NOMO-1 (cell line): ENCODE results near the gene HOXB3.
"Not testable (repeated sequence)": the region's sequence is repeated elsewhere in the genome, so short reads cannot be mapped to it uniquely, and the experiment has no call there.

ENCODE experiments used
- DNase-seq, 2 experiments: peaks; one replicate each; lab custom pipeline; 2025; ENCODE audit not compliant: unreplicated experiment in 2 of 2; lab: John Stamatoyannopoulos, UW

Gene HOXB3

DNA sequence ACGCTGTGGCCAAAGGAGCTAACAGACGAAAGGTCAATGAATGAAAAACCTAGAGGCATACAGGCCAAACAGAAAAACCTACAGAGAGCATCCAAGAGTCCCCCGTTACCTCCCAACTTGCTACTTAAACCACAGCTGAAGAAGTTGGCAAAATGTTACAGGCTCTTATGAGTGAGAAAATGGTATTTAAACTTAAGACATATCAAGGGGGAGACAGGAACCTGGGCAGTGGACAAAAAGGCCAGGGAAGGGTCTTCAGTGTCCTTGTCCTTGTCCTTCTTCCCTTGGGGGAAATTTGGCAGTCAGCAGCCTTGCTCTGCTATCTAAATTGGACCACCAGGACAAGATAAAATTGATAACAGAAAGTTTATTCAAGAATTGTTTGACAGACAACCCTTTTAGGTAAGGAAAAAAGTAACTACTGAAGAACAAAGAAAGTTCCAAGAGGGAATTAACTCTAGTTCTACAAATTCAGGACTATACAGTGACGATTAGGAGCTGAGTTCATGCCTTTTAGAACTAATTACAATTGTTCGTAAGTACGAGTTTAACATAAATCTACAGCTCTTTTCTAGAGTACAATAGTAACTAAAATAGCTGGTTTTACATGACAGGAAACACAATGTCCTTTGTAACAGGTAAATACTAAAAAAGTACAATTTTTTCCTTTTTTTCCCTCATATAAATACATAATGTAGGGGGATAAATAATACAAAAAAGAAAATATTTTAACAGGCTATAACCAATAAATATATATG, 41.3 kb downstream of the HOXB3 start:
- no peak for DNase-seq

DNA sequence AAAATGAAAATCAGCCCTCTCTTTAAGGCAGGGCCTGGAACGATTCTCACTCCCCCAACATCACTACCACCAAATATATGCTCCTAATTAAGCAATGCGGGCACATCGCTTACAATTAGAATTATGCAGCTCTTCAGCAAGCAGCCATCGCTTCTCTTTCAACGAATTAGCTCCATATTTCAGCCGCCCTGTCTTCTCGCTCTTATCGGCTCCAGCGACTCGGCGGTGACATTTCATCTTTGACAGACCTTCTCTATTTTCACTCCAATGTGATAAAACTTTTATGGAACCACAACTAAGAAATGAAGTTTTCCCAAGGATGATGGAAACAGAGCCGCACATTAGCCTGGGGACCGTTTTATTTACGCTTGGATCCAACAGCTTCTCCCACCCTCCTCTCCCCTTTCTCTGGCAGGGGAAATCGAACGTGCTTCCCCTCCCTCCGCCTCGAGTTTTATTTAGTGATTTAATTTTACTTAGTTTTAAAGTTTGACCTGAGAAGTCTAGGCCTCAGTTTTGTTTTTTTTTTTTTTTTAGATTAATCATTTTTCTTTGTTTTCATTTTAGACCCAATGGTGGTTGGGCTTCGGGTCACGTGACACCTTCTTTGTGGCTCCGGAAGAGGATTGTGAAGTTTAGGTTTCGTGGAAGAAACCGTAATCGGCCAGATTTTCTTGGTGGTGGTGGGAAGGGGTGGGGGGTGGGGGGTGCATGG, 42.1 kb downstream of the HOXB3 start:
- no peak for DNase-seq

DNA sequence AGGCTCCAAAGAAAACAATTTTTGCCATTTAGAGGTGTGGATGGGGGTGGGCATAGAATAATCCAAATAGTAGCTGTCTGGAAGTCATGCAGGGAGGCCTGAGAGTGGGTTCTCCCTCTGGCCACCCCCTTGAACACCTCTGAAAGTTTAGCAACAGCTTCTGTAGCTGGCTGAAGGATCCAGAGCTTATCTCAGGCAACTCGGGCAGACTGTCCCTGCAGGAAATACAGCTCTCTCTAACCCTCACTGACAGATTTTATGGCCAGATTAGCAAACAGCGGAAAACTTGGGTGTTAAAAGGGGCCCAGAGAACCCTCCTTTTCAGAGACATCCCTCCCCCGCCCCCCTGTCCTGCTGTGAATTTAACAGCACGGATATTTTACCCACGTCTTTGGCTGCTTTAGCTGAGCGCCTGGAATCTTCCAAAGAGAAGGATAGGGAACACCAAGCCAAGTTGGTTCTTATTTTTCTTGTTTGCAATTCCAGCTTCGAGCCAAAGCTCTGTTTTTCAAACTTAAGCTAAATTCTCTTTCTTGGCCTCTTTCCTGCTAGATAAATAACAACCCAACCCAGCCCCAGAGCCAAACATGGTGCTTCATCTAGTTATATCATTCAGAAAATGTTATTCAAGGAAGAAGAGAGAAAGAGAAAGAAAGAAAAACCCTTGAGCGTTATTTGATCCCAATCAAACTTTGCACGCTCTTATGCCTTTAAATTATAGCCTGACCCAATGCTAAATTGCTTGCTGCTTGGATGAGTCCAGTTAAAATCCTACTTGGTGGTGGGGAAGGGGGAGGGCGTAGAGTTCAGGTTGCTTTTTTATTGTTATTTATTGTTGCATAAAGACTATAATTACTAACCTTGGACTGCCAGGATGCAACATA, 42.9 kb downstream of the HOXB3 start:
- no peak for DNase-seq

DNA sequence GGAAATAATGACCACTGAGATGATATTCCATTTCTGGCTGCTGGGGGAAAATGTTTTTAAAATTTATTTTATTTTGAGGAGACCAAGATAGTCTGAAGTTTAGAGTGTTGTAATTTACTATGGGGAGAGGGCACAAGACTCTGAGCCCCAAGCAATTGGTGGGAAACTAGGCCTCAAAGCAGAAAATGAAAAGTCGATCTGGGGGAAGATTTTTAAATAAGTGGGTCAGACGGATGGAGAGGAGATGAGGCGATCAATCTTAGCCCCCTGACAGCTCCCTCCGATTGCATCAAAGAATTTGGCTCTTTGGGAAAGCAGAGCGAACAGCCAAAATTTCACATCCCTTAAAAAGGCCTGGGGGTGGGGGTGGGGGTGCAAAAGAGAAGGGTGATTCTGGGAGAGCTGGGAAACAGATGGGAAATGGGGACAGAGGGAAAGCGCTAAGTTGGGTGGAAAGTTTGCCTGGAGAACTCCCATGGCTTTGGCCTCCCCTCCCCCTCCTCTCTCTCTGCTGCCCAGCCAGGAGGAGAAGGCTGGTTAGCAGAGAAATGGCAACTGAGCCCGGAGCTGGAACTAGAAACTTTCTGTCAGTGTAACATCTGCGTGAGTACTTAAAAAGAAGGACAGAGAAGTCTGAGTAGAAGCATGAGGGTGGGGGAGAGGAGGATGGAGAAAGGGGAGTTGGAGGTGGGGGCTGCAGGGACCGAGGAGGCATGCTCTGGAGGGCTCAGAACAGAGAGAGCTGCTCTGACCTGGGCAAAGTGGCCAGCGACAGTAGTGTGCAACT, 43.7 kb downstream of the HOXB3 start:
- DNase-seq = no peak

DNA sequence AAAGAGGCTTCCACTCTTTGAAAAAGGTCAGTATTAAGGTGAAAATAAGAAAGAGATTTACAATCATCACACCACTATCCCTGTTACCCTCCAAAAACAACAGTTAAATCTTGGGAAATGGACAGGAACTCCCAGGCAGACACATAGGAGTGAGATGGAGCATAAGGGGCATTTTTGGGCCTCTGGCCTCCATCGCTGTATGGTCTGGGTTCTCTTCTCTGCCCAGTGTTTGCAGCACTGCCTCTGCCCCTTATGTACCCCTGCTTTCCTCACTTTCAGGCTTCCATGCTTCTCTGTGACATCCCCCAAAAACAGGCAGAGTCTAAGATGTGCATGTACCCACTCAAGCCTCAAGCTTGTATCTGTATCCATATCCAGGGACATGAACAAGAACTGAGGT, 44.5 kb downstream of the HOXB3 start:
- DNase-seq = no peak

DNA sequence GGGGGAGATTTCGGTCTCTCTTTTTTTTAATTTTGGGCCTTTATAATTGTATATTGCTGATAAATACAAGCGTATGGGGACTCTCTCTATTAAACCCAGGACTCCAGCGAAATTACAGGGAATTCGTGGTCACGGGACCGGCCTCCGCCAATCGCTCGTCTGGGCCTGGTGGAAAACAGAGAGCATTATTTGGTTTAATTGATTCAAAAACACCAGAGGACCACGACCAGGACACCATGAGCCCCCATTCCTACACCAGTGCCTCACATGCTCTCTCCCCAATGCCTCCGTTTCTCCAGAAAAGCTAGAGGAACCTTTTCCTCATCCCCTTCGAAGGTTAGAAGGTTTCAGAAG, 45.0 kb downstream of the HOXB3 start, which contains the start of gene HOXB2:
HOXB2 (minus strand) TSS at position 88 of the 354 bp plus-strand sequence. CDS start 198 bp downstream, outside the sequence.
- DNase-seq = no peak

DNA sequence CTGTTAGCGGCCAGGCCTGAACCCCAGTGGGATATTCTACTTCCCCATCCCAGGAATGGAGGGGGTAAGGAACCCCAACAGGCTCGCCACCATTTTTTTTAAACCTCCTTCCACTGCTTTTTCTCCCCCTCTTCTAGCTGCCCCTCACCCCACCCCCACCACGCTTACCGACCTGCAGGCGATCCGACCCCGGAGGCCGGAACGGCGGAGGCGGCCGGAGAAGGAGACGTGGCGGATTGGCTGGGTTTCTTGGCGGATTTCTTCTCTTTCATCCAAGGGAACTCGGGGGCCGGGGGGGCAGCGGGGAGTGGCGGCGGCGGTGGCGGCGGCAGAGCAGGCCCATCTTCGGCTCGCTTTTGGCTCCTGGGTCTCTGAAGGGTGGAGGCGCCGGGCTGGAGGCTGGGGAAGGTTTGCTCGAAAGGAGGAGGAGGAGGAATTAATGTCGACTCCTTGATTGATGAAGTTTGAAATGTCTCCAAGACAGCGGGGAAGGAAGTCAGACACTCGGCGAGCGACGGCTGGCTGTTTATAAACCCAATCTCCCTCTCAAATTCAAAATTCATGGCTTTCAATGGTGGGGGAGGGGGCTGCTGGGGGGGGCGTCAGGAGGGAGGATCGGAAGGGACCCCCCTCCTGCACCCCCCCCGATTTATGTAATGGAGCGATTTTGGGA, 45.6 kb downstream of the HOXB3 start:
- no peak for DNase-seq

DNA sequence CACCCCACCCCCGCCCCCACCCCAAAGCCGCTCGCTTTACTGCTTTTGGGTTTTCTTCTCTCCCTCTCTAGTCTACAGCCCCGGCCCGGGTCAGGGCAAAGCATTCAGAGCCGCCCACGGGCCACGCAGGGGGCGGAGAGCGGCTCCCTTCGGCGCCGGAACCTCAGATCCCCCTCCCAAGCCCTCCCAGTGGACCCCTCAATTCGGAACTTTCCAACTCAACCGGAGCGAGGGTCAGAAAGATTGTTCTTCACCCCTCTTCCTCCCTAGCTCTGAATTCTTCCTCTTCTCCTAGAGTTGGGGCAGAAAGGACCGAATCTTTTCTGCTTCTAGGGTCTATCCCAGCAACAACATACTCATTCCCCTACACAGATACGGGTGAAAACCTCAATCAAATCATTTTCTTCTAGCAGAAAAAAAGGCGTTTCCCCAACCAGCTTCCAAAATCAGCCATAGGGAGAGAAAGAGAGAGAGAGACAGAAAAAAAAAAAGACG, 46.1 kb downstream of the HOXB3 start:
- no peak for DNase-seq

DNA sequence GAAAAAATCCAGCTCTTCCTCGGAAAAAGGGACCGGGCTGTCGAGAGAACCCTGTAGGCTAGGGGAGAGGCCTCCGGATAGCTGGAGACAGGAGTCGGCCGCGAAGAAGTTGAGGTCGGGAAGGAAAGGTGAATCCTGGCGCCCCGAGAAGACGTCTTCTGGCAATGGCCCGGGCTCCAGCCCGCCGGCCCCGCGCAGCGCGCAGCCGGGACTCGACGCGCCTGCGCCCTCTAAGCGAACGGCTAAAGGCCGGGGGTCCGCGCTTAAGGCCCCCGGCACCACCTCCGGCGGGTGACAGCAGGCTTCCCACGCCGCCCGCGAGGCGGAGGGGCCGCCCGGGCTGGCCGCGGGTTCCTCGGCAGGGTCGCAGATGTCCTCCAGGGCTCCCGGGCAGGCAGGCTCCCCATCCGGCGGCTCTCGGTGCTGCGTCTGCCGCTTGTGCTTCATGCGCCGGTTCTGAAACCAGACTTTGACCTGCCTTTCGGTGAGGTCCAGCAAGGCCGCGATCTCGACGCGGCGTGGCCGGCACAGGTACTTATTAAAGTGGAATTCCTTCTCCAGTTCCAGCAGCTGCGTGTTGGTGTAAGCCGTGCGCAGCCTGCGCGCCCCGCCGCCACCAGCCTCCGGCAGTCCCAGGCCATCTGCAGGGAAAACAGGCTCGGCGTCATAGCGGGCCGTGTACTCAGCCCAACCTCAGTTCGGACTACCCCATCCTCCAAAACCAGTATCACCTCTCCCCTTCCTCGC, 46.8 kb downstream of the HOXB3 start:
- peak in 1 of 2 experiments; percentile 18 for DNase-seq

DNA sequence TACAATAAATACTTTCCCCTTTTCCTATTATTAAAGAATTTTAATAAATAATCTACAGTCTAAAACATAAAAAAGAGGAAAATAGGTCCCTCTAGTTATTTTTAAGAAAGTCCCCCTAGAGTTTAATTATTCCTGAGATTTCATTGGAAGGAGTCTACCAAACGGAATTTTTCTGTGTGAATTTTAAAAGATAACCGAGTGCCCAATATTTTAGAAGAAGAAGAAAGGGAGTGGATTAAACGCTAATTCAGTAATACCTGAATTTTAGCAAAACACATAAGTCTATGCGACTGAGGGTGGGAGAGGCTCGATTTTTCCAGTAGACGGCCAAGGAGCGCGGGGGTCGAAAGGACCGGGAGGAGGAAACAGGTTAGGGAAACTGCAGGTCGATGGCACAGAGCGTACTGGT, 47.3 kb downstream of the HOXB3 start:
- no peak for DNase-seq

DNA sequence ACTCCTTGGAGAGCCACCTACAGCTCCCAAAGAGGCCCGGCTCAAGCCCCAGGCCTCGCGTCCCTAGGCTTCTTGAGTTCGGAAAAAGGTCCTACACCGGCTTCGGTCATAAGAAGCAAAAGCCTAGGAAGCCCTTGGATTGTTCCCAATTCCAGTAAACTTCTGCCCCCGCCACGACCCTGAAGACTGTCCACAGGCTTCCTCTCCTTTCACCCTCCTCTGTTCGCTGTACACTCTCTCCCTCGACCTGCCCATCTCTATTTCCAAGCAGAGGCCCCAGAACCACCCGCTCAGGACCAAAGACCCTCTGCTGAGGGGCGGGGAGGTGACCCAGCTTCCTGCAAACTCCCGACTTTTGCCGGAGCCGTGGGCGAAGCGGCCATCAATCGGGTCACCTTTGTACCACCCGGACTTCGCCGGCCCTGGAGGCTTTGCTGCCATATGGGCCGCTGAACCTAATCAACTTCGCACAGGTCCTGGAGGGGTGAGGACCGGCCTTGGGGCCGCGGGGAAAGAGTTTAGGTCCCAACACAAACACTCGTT, 47.9 kb downstream of the HOXB3 start:
- DNase-seq = no peak

DNA sequence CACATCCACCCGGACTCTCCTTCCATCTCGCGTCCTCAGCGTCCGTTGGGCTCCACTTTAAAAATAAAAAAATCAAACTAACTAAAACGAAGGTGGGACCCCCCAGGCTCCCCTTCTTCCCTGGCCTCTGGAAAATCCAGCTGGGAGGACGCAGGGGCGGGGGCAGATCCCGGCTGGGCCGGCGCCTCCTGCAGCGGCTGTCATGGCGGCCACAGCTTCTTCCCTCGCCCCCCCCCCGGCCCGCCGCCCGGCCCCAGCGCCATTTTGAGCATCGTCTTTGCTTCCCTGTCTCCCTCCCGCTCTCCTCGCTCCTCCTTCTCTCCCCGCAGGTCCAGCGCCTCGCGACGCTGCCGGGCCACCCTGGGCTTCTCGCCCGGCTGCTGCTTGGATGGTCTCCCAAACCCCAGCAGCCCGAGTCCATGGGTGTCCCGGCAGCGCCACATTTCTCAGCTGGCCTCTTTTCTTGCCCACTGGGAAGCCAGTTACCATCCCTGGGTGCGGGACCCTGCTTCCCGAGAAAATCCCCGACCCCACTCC, 48.4 kb downstream of the HOXB3 start:
- no peak for DNase-seq

DNA sequence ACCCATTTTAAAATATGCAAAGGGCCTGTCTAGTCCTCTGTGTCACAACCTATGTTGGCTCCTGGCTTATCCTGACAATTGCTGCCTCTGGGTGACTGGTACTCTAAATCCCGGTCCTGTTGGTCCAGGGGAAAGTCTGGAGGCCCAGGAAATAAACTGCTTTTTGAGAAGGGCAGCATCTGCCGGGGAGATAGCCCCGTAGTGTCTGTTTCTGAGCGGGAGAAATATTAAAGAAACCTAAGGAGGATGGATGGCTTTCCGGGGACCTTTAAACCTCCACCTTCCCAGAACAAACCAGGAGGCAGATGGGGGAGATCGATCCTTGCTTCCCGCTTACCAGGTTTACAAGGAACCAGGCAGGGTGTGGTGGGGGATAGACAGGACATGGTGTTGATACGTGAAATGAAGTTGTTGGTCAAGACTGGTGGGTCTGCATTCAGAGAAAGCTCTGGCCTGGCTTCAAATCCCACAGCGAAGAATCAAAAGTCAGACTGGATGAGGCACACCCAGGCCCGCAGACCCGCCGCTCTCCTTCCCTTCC, 48.9 kb downstream of the HOXB3 start:
- no peak for DNase-seq

DNA sequence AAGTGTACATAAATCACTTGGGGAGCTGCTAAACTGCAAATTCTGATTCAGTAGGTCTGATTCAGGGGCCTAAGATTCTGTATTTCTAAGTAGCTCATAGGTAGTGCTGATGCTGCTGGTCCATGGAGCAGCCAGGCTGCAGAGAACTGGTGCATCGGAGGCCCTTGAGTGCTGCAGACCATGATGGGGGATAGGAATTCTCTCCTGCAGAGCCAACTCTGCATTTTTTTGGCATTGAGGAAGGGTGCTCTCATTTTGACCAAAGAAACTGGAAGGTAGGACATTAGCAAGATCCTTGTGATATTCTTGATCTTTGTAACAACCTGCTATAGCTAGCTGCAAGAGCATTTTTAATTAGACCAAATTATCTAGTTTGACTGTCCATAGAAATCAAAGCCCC, 49.8 kb downstream of the HOXB3 start:
- DNase-seq = no peak

DNA sequence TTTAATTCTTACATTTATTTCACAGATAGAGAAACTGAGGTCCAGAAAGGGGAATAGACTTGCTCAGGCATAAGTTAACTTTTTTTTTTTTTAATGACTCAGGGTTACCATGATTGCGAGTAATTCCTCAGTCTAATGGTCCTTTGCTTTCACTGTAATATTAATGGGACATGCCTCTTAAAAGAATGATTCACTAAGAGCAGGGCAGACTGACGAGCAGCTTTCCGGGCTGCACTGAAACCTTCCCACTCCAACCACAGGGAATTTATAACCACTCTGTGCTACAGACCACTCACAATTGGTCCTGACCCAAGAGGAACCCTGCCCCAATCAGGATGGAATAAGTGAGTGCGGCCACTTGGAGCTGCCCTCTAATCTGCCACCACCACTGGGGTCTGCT, 50.9 kb downstream of the HOXB3 start:
- no peak for DNase-seq

DNA sequence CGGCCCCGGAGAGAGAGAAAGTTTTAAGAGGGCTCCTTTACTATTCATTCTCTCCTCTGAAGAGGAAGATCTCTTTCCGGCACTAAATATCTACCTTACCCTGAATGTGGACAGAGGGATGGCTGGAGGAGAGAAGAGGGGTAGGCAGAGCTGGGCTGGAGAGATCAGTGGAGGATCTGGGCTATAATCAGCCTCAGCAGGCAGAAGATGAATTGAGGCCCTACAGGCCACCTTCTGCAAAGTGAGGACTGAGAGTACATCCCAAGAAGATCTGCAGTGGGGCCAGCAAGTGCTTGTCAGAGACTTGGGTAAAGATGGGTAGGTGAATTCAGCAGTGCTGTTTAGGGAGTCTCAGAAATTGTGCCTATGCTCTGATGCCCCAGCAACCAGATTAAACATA, 52.7 kb downstream of the HOXB3 start:
- no peak for DNase-seq

DNA sequence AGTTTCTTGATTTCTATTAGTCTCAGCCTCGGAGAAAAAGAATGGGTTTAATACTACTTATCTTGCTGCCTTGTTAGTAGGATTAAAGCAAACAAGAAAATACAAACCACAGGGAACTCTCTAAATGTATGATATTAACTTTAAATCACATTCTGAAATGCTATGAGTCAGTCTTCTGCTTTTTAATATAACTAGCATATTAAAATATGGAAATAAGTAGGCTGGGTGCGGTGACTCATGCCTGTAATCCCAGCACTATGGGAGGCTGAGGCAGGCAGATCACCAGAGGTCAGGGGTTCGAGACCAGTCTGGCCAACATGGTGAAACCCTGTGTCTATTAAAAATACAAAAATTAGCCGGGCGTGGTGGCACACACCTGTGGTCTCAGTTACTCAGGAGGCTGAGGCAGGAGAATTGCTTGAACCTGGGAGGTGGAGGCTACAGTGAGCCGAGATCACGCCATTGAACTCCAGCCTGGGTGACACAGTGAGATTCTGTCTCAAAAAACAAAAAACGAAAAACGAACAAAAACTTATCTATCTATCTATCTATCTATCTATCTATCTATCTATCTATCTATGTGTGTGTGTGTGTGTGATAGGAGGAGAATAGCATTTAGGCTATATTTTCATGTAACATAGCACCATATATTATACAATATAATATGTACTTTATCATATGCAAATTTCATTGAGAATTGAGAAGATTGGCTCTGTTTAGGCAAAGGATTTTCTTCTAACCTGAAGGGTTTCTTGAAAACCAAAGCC, 54.1 kb downstream of the HOXB3 start:
- not testable (repeated sequence) for DNase-seq

DNA sequence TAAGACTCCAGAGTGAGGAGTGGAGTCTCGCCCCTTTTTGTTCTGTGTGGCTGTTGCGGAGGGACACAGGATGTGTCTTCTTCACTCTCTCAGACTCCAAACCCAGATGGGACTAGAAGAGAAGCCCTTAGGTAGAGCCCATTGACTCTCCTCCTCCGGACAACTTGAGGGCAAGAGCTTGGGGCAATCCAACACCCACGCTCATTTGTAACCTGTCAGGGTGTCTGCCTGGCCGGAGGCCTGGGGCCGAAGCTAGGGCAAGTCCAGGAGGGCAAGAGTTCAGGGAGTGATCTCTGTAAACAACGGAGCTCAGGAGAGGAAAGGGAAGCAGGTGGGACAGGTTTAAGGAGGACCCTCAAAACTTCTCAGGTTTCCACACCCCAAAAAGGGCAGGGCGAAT, 57.8 kb downstream of the HOXB3 start:
- DNase-seq = no peak
